ENCODE results near the gene AP4B1.

The AP4B1 gene

DNA sequence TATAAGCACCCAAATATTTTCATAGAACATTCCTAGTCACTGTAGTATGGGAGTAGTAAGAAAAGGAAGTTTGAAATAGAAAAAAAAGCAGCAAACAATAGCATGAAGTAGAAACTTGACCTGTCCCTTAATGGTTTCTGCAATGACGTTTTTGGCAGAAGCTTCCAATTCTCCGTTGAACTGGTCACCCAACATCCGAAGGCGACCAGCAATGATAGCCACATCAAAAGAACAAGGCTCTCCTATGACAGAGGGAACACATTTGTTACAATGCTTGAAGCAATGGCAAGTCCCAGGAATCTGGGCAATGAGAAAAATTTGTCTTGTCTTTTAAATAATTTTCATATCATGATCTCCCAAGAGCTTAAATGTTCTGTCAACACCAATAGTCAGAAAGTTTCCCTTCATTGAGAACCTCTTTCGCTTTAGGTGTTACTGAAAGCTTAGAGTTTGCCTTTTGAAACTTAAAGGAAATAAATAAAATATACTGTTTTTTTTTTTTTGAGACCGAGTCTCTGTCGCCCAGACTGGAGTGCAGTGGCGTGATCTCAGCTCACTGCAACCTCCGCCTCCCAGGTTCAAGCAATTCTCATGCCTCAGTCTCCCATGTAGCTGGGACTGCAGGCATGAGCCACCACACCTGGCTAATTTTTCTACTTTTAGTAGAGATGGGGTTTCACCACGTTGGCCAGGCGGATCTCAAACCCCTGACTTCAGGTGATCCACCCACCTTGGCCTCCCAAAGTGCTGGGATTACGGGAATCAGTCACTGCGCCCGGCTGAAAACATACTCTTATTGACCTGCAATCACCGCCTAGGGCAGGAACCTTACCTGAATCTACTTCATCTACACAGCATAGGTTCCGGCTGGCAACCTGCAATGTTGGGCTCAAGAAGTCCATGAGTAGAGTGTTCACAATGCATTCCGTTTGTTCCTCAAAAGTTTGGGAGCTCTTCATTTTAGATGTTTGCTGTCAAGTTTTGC lies 17.9 kb downstream of the AP4B1 start:
- intact Hi-C loops (cut with DNase I; ENCODE audit: low total_unique reads) = no loop called here
- TF ChIP-seq, protein P1, sequence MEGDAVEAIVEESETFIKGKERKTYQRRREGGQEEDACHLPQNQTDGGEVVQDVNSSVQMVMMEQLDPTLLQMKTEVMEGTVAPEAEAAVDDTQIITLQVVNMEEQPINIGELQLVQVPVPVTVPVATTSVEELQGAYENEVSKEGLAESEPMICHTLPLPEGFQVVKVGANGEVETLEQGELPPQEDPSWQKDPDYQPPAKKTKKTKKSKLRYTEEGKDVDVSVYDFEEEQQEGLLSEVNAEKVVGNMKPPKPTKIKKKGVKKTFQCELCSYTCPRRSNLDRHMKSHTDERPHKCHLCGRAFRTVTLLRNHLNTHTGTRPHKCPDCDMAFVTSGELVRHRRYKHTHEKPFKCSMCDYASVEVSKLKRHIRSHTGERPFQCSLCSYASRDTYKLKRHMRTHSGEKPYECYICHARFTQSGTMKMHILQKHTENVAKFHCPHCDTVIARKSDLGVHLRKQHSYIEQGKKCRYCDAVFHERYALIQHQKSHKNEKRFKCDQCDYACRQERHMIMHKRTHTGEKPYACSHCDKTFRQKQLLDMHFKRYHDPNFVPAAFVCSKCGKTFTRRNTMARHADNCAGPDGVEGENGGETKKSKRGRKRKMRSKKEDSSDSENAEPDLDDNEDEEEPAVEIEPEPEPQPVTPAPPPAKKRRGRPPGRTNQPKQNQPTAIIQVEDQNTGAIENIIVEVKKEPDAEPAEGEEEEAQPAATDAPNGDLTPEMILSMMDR (IDR thresholded peaks at IDR 0.05) = no peak
- no peaks in the 10 kb centered on the region for H3K4me1 ChIP-seq
- no peaks in the 10 kb centered on the region for H3K36me3 ChIP-seq
- H3K4me3 ChIP-seq = no peak overlapping the region
- no peaks in the 10 kb centered on the region for H3K27me3 ChIP-seq
- H3K27ac ChIP-seq = no peak overlapping the region
- no peaks in the 10 kb centered on the region for H3K9me3 ChIP-seq
- DNase-seq = no peak

DNA sequence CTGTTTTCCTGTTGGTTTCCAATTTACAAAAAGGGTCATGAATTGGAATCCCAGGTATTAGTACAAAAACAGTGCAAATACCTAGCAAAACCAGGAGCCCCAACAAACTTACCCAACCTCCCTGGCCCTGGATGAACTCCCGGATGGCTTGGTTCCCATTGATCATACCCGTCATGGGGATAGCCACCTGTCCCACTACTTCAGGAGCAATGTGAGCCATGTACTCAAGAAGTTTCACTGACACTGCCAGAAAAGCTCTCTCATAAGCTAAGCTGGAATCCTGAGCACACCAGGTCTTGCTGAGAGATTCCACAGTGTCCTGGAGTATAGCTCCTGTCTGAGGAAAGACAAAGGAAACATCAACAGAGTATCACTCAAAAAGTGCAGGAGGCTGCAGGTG lies 22.9 kb downstream of the AP4B1 start:
- Histone ChIP-seq H3K9me3 (no peaks in the 10 kb centered on the region), H3K27me3 (no peaks in the 10 kb centered on the region), H3K36me3 (no peaks in the 10 kb centered on the region), H3K27ac (no peak overlapping the region), H3K4me3 (no peak overlapping the region), H3K4me1 (no peaks in the 10 kb centered on the region)
- no peak for DNase-seq
- intact Hi-C loops (cut with DNase I; ENCODE audit: low total_unique reads) = no loop called here
- TF ChIP-seq, protein P1 (IDR thresholded peaks at IDR 0.05) = no peak

DNA sequence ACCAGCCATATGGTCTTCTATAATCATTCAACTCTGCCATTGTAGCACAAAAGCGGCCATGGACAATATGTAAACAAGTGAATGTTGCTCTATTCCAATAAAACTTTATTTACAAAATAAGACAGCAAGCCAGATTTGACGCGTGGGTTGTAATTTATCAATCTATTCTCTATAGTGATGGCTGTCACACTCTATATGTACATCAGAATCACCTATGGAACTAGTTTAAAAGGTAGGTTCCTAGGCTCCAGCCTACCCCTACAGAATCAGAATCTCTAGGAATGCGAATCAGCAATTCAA lies 24.9 kb downstream of the AP4B1 start:
- Histone ChIP-seq H3K27me3 (no peaks in the 10 kb centered on the region), H3K4me1 (no peaks in the 10 kb centered on the region), H3K4me3 (no peak overlapping the region), H3K9me3 (no peaks in the 10 kb centered on the region), H3K27ac (no peak overlapping the region), H3K36me3 (no peaks in the 10 kb centered on the region)
- intact Hi-C loops (cut with DNase I; ENCODE audit: low total_unique reads) = no loop called here
- TF ChIP-seq, protein P1 (IDR thresholded peaks at IDR 0.05) = no peak
- DNase-seq = no peak

DNA sequence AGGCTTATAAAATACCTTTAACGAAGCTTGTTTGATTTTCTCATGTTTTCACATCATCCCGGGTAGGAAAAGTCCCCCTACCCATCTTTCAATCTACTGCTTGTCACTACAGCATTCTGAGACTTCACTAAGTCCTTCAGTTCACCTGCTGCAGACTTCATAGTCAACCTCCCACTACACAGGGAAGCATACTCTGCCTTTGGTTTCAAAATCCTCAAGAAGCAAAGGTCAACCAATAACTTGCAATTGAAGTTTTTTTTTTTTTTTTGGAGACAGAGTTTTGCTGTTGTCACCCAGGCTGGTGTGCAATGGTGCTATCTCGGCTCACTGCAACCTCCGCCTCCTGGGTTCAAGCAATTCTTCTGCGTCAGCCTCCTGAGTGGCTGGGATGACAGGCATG lies 28.4 kb downstream of the AP4B1 start:
- Histone ChIP-seq H3K36me3 (no peaks in the 10 kb centered on the region), H3K4me3 (no peak overlapping the region), H3K4me1 (no peaks in the 10 kb centered on the region), H3K9me3 (no peaks in the 10 kb centered on the region), H3K27me3 (no peaks in the 10 kb centered on the region), H3K27ac (no peak overlapping the region)
- TF ChIP-seq, protein P1 (IDR thresholded peaks at IDR 0.05) = no peak
- intact Hi-C loops (cut with DNase I; ENCODE audit: low total_unique reads) = no loop called here
- no peak for DNase-seq

DNA sequence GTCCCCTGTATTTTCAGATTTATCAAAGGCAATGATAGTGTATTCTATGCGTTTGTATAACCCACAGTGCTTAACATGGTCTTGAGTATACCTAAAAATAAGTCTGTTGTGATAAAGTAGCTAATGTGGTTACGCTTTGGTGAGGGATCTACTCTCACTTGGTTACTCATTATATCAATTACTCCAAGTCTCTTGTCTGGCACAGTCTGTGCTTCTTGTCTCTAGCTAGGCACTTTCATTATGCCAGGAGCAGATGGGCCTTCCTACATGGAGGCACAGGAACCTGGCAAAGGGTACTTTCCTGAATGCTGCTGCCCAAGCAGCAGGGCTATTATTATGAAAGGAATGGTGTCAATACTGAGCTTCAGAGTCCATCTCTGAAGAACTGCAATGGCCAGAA lies 28.9 kb downstream of the AP4B1 start:
- Histone ChIP-seq H3K36me3 (no peaks in the 10 kb centered on the region), H3K9me3 (no peaks in the 10 kb centered on the region), H3K27ac (no peak overlapping the region), H3K4me1 (no peaks in the 10 kb centered on the region), H3K4me3 (no peak overlapping the region), H3K27me3 (no peaks in the 10 kb centered on the region)
- DNase-seq = no peak
- intact Hi-C loops (cut with DNase I; ENCODE audit: low total_unique reads) = no loop called here
- TF ChIP-seq, protein P1 (IDR thresholded peaks at IDR 0.05) = no peak

All from tibial artery (tissue), 4 donors.